ENCODE measurements around the gene AVPI1.
A peak's percentile ranks its signal among the peaks of the same experiment; 100 is the strongest.
"Not testable (repeated sequence)": the region's sequence is repeated elsewhere in the genome, so short reads cannot be mapped to it uniquely, and the experiment has no call there.

Gene AVPI1

DNA sequence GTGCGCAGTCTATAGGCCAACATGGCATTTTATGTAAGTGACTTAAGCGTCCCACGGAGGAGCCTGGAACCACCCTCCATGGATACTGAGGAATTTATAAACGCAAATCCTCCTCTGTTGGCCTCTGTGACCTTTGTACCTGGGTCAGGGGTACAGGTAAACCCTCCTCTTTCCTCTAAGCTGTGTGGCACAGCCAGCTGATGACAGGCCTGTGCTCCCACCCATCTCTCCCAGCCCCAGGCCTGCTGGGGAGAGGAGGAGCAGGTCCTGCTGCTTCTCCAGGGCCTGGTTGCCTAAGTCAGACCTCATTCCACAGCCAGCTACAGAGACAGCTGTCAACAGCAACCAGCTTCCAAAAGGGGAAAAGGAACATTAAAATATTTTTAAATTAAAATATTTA lies 5.0 kb downstream of the AVPI1 start:
- DNase-seq: no peak

DNA sequence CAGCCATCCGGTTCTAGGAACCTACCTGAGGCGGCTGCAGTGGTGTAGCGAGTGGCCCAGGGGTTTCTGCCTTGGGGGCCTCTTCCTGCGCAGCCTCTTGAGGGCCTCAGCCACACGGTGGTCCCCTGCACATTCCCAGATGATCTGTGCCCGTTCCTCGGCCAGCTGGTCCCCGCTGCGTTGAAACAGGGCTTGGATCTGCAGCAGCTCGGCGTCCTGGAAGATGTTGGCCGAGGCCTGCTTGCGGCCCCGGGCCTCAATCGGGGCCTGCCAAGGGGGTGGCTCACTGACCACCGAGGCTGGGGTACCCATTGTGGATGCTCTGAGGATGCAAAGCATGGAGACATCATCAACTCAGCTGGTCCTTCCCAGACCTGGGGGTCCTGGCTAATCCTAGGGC lies 7.4 kb downstream of the AVPI1 start:
- DNase-seq: no peak

GRCh38 chr10:97676770-97677581 lies 10.1 kb downstream of the AVPI1 start:
- peak; percentile 71 for DNase-seq

DNA sequence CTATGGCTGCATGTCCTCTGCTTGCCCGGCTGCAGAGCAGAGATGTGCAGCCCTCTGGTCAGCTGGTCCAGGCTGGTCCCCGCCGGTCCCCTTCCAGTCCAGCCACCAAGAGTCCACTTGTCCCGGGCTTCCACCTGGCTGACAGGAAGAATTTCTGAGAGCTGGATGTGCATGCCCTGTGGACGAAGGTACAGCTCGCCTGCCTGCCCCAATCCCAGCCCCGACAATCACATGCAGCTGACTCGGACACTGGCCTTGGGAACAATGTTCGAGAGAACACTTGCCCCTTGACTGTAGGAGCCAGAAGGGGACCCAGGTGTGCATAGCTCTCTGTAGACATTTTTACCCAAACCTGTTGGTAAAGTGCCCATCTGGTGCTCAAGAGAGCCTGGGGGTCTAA lies 11.8 kb downstream of the AVPI1 start:
- DNase-seq: no peak

GRCh38 chr10:97673736-97674525 lies 13.1 kb downstream of the AVPI1 start:
- no peak for DNase-seq

DNA sequence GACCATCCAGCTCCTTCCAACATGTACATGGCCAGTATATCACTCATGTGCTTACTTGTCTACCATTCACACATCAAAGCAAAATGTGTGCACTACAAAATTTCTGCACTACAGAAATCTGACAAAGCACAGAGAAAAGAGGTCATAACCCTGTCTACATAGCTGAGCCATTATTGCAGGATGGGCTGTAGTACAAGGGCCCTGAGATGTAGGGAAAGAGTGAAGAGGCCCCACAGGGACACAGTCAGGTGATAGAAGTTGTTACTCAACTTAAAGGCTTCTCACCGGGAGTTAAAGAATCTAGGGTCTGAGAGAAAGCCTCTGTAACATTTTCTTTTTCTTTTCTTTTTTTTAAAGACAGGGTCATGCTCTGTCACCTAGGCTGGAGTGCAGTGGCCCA lies 17.5 kb downstream of the AVPI1 start:
- no peak for DNase-seq

- DNase-seq: no peak
Measured at GRCh38 chr10:97667463-97667862, 19.6 kb downstream of the AVPI1 start.

- DNase-seq: no peak
Measured at GRCh38 chr10:97666992-97667391, 20.0 kb downstream of the AVPI1 start.

GRCh38 chr10:97664282-97664850 lies 22.7 kb downstream of the AVPI1 start:
- no peak for DNase-seq

GRCh38 chr10:97659589-97659988 lies 27.5 kb downstream of the AVPI1 start:
- no peak for DNase-seq

GRCh38 chr10:97656777-97657176 lies 30.3 kb downstream of the AVPI1 start:
- no peak for DNase-seq

GRCh38 chr10:97651773-97652172 lies 35.3 kb downstream of the AVPI1 start:
- no peak for DNase-seq

GRCh38 chr10:97650726-97651125 lies 36.3 kb downstream of the AVPI1 start:
- no peak for DNase-seq

- DNase-seq: not testable (repeated sequence)
Measured at GRCh38 chr10:97649405-97649750, 37.7 kb downstream of the AVPI1 start.

- peak; percentile 57 for DNase-seq
Measured at GRCh38 chr10:97648562-97649404, 38.3 kb downstream of the AVPI1 start.

DNA sequence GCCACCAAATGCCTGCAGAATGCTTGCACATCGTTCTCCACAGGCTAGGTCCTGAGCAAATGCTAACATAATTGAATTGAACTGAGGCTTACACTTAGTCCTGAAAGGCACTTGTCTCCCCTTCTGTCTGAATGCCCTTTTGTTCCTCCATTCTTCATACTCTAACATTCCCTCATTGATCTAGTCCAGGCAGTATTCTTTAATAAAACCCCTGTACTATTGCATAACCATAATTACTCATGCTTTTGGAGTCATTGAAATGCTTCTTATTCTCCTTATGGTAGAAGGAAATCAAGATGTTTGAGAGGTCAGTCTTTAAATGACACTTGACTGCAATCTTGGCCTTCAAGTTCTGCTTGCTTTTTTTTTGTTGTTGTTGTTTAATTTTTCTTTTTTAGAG lies 39.5 kb downstream of the AVPI1 start:
- no peak for DNase-seq

GRCh38 chr10:97644936-97645335 lies 42.1 kb downstream of the AVPI1 start:
- no peak for DNase-seq

GRCh38 chr10:97643441-97643985 lies 43.5 kb downstream of the AVPI1 start:
- no peak for DNase-seq

GRCh38 chr10:97642471-97643159 lies 44.4 kb downstream of the AVPI1 start:
- not testable (repeated sequence) for DNase-seq

GRCh38 chr10:97640868-97641811 lies 45.9 kb downstream of the AVPI1 start:
- peak; percentile 59 for DNase-seq
